Bronchial epithelial cell (primary cell): ENCODE data around the gene ANO3. TPM values are rescaled to one million over a fixed set of nuclear protein-coding genes. Genes with fewer than 3 reads are reported as not detected.

Experiments
- DNase-seq: peaks from one replicate; pipeline ENCODE4 v3.0.0-alpha.2; 2010; ENCODE audit warnings: low read depth
- FAIRE-seq: peaks from 2 replicates; lab custom pipeline; 2011; peaks lifted over from hg19 to GRCh38; lab: Jason Lieb, UNC
- H3K27me3 ChIP-seq: 2 replicates; pipeline ENCODE4 v1.5.1; 2011; ENCODE audit warnings: low read length; ENCODE audit not compliant: control insufficient read depth, insufficient read depth
- H3K36me3 ChIP-seq: 2 replicates; pipeline ENCODE4 v1.5.1; 2011; ENCODE audit warnings: low read length; ENCODE audit not compliant: control insufficient read depth, insufficient read depth
- H3K4me3 ChIP-seq: 2 replicates; pipeline ENCODE4 v1.5.1; 2011; ENCODE audit warnings: mild to moderate bottlenecking, low read depth, low read length, control low read depth
- CTCF ChIP-seq: IDR thresholded peaks from 2 replicates; pipeline ENCODE4 v1.5.1; 2011; ENCODE audit warnings: mild to moderate bottlenecking, moderate library complexity, low read length, control low read depth, inconsistent platforms; ENCODE audit not compliant: insufficient read depth, severe bottlenecking
- total RNA-seq: library from RNA; depleted of rRNA; stranded (reverse); fragments of >200 nt; gene quantifications from 2 replicates; pipeline ENCODE4 v1.2.1, GENCODE V29; 2014

ANO3 gene
- total RNA-seq, 1 donor from 2014 or later = under 0.01 TPM

- DNase-seq = no peak
Observed at GRCh38 chr11:26675233-26675928, 343.5 kb downstream of the ANO3 start.

GRCh38 chr11:26676641-26677040, 344.7 kb downstream of the ANO3 start:
- H3K27me3 ChIP-seq = no peaks in the 10 kb centered on the region
- H3K36me3 ChIP-seq = no peaks in the 10 kb centered on the region
- H3K4me3 ChIP-seq = no peak overlapping the region
- peak; percentile 88 for DNase-seq
- TF ChIP-seq CTCF = no peak
- no peak for FAIRE-seq

More at GRCh38 chr11:26675233-26675928, 343.5 kb downstream of the ANO3 start:
- no peak for TF ChIP-seq CTCF
- Histone ChIP-seq H3K27me3 (no peaks in the 10 kb centered on the region), H3K4me3 (no peak overlapping the region), H3K36me3 (no peaks in the 10 kb centered on the region)
- peak; percentile 32 for FAIRE-seq

- DNase-seq = peak; percentile 94
- Histone ChIP-seq H3K27me3 (no peaks in the 10 kb centered on the region), H3K4me3 (no peak overlapping the region), H3K36me3 (no peaks in the 10 kb centered on the region)
- TF ChIP-seq CTCF = no peak
- no peak for FAIRE-seq
Observed at GRCh38 chr11:26677566-26677965, 345.6 kb downstream of the ANO3 start.

GRCh38 chr11:26687351-26687750, 355.4 kb downstream of the ANO3 start:
- FAIRE-seq (no peak), DNase-seq (no peak)
- Histone ChIP-seq H3K36me3 (no peaks in the 10 kb centered on the region), H3K27me3 (no peaks in the 10 kb centered on the region), H3K4me3 (no peak overlapping the region)
- TF ChIP-seq CTCF = no peak

- FAIRE-seq (no peak), DNase-seq (peak; percentile 59)
- Histone ChIP-seq H3K27me3 (no peaks in the 10 kb centered on the region), H3K36me3 (no peaks in the 10 kb centered on the region), H3K4me3 (no peak overlapping the region)
- TF ChIP-seq CTCF = no peak
Observed at GRCh38 chr11:26688701-26689100, 356.8 kb downstream of the ANO3 start.

GRCh38 chr11:26696330-26696729, 364.4 kb downstream of the ANO3 start:
- DNase-seq (peak; percentile 75), FAIRE-seq (no peak)
- Histone ChIP-seq H3K36me3 (no peaks in the 10 kb centered on the region), H3K4me3 (no peak overlapping the region), H3K27me3 (no peaks in the 10 kb centered on the region)
- no peak for TF ChIP-seq CTCF
